Measurements from ENCODE around the gene CAMK2D. TPM values are rescaled to one million over a fixed set of nuclear protein-coding genes. Genes with fewer than 3 reads are reported as not detected.

The CAMK2D gene
- total RNA-seq, 1 experiment from 2014 or later, result 27.6 TPM

DNA sequence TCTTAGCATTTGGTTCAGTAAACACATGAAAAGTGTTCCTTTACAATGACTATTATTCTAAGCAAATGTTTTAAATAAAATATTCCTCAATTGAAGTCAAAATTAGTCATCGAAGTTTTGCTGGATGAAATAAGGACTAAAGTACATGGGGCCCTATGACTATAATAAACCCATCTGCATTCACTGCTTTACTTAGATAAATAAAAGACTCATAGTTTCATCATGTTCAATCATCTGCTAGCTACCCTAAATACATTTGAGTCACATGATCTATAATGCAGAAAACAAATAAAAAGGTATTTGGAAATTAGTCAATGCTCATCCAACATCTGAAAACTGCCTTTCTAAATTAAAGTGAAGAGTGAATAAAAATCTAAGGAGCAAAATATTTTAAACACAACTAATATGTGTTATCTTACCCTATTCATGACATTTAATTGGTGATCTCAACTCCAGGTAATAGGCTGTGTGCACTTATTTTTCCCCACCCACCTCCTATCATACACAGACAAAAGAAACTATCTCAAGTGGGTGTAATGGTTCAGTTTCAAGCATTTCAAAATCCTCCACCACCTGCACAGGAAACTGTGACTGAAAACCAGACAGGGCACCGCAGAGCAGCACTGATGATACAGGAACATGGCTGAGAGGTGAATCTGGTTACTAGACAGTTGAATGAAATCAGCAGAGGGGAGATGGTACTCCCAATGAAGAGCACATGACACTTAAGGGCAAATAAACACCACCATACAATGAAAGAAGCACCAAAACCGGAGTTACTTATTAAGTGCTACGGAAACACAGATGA, 78.6 kb downstream of the CAMK2D start:
- DNase-seq (ENCODE audit: low spot score), result no peak

DNA sequence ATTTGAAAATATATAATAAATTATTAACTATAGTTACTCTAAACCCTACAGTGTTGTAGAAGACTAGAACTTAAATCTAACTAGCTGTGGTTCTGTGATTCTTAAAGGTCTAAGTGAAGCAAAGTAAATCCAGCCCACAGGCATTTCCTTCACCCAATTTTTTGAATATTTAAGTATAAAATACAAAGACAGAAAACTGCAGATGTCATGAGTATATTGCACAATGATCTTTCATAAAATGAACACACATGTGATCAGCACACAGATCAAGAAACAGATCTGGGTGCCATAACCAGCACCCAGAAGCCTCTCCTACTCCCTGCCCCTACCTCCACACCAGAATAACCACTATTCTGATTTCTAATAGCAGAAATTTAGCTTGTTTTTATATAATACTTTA, 82.9 kb downstream of the CAMK2D start:
- no peak for DNase-seq (ENCODE audit: low spot score)

DNA sequence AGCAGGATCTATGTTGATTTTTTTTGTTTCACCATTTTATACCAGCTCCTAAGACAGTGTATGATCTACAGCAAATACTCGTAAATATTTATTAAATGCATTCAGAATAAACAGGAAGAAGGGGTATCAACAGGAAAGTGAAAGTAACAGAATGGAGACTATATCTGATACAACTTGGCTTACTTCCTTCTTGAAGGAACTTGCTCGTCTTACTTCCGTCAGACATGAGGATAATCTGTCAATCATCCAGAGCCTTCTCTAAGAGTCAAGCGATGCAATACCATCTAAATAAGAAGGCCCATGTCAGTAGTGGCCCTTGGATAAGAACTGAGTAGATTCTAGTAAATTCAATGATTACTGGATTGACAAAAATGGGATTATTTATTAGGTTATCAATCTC, 84.2 kb downstream of the CAMK2D start:
- no peak for DNase-seq (ENCODE audit: low spot score)

DNA sequence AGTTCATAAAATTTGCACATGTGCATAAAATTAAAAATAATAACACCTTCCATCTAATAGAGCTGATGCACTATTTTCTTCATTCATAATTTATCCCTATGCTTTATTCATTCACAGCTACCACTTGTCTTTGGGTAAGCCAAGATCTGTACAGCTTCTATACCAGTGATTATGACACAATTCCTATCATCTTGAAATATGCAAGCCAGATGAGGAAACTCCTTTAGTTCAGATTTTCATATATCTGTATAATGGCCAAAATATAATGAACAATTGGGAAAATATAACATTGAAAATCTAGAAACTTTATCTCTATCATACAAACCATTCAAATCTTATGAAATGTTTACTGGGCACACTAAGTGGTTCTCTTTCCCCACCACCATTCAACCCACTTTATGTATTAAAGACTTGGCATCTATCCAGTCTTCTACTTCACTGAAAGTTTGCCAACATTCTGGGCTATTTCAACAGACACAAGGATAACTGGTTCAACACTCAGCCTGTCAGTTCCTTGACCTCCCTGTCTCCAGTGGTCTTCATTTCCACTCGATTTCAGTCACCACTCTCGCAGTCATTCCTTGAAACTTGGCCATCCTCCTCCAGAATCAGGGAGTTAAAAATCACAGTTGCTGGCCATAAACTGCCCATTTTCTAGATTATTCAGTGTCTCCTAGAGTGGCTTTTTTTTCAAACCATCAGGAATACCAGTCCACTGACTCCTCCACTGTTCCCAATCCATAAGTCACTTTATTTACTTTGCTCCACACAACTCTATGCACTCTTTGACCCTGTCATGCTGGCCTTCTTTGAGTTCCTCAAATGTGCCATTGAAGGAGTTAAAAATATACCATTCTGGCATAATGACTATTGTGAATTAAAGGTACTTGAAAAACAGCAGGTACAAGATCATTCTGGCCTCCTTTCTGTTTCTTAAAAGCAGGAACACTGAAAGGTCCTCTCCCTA, 85.5 kb downstream of the CAMK2D start:
- no peak for DNase-seq (ENCODE audit: low spot score)

DNA sequence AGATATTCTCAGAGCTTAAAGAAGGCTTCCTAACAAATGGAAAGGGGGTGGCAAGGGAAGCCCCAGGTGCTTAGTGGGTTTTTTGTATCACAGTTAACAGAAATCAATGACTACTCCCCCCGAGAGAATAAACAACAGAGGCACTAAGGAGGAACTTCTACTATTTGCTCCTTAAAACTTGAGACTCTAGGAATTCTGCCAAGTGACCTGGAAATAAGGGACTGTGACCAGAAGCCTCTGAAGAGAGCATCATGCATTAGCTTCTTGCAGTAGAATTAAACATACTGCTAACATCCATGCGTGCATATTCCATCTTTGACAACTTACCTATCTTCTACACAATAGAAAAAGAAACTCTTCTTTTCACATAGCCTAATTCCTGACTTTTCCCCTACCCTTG, 86.8 kb downstream of the CAMK2D start:
- DNase-seq (ENCODE audit: low spot score), result no peak

DNA sequence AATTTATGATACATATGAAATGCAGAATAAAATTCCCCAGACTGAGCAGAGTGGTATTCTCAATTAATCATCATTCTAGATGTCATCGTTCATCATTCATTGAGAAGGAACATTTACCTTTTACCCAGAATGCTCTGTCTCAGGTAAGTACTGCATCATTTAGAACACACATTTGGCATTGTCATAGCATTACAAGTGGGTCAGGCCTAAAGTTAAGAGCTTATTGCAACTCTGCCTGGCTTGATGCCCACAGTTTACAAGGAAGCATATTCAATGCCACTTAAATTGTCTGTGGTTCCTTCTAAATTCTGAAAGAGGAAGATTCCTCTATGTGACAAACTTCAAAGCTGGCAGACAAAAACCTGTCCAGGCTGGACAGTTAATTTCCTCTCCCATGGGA, 87.3 kb downstream of the CAMK2D start:
- no peak for DNase-seq (ENCODE audit: low spot score)

DNA sequence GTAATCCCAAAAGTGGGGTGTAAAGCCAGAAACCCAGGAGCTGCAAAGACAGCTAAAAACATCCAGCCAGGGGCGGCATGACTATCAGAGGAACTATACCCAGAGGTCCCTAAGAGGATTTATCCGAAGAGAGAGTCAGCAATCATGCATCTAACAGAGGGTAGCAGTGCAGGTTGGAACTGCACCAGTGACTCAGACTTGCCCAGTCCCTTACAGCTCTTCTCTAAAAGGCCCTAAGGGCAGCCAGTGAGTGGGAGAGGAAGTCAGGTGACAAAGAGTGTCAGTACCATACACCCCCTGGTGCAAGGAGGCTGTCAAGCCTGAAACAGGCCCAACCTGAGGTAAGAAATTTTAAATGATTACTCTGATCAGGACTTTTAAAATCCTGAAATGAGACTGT, 88.1 kb downstream of the CAMK2D start:
- peak; percentile 18 for DNase-seq (ENCODE audit: low spot score)

DNA sequence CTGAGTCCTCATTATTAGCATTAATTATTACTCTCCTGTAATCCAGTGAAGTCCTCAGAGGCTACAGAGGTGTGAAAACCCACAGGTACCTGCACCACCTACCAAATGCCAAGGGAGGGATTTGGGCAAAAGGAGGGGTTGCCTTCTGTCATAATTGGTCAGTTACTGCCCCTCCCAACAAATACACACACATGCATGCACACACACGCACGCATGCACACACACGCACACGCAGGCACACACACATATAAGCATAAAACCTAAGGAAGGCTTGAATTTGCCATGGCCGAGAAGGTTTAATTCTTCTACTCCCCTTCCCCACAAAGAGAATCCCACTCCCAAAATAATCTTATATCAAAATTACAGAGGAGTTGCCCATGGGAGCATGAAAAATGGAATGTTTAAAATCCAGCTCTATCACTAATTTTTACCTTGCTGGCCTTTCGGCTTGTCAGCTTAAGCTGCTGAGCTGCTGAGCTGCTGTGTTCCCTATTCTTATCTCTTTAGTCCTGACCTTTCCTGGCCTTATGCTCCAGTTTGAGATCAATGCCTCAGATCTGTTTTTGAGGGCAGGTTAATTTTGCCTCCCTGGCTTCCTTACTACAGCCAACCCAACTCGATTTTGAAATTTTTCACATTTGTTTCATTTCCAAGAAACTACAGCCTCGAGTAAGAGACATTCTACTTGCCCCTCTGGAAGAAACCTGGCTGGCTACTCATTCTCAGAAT, 95.0 kb downstream of the CAMK2D start:
- DNase-seq (ENCODE audit: low spot score), result no peak

DNA sequence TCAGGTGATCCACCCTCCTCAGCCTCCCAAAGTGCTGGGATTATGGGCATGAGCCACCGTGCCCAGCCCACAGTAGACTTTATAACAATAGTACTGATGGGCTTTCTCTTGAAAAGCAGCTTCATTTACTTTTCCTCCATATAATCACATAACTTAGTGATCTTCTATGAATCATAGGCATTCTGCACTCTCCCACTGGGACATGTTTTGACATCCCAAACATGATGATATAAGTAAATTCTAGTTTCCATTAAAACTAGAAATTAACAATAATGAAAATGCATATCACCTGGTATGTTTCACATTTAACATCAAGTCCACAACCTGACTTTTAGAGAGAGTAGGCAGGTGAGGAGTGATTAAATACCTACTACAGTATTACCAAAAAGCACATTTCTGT, 96.5 kb downstream of the CAMK2D start:
- no peak for DNase-seq (ENCODE audit: low spot score)

DNA sequence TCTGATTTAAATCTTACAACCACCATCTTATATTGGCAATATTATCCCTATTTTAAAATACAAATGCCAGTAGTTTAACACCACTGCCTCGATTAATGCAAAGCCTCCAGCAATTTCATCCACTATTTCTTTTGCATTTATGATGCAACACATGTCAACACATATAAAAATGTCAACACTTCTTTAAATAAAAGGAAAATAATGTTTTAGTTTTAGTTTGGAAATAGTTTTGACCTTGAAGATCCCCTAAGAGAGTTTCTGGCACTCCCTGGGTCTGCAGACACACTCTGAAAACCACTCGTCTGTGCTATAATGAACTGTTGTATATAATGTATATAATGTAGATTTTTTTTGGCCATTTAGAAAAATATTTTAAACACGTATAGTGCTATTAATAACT, 99.0 kb downstream of the CAMK2D start:
- DNase-seq (ENCODE audit: low spot score), result no peak

DNA sequence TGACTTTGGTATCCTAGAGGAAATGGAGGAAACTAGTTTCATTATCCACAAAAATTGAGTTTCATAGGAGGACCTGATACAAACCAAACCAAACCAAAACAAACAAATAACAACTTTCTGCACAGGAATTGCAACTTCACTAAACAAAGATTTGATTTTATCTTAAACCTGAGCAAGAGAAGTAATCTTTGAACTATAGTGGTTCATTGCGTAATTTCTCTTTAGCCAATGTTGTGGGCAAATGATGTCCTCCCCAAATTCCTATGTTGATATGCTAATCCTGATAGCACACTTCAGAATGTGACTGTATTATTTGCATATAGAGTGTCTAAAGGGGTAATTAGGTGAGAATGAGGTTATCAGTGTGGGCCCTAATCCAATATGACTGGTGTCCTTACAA, 102.4 kb downstream of the CAMK2D start:
- DNase-seq (ENCODE audit: low spot score), result no peak

DNA sequence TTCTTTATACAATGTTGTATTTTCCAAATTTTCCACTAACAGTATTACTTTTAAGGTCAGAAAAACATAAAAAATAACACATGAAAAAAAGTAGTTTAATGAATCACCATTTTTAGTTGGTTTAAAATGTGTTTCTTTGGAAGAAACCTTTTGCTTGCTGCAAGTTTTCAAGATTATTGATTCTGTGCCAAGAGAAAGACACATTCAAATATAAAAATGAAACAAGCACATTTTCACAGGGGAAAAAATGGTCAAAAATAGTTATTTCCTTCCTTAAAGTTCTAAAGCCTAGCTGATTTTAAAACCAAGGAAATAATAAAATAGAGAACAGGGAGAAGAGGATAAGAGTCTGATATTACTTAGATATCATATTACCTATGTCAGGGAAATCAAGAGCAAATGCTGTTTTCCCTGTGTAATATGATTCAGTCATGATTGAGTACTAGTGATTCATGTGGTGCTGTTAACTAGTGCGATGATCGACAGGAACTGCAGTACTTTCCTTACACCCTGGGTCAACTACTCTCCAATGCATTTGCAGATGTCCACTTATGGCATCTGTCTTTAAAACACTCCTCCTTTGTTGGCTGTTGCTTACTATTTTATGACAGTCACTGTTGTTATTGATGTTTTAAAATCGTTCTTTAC, 103.8 kb downstream of the CAMK2D start:
- DNase-seq (ENCODE audit: low spot score), result no peak

DNA sequence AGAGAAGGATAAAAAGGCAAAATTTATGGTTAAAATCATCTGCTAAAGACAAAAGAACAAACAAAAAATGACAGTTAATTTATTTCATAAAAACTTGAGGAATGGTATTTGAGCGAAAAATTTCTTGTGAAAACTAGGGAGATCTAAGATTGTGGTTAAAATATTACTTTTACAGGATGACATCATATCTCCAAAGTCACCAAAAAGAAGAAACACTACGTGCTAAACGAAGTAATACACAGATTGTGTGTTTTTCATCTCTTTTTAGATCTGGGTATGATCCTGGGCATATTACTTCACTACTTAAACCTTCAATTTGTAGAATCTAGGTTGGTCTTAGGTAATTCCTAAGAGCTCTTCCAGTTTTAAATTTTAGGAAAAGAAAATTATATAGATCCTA, 107.7 kb downstream of the CAMK2D start:
- no peak for DNase-seq (ENCODE audit: low spot score)

DNA sequence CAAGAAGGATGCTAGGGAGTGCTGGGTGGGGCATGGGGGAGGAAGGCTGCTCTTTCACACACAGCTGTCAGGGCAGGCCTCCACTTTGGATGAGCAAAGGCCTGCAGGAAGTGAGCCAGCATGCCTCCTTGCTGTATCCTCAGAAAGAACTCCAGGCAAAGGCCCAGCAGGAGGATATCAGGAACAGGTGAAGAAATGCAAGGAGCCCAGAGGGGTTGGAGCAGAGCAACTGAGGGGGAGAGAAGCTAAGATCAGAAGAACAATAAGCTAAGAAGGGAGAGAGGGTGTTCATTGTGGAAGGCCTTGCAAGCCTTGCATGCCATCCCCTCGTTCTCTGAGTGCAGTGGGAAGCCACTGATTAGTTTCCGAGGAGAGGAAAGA, 115.1 kb downstream of the CAMK2D start:
- DNase-seq (ENCODE audit: low spot score), result no peak

DNA sequence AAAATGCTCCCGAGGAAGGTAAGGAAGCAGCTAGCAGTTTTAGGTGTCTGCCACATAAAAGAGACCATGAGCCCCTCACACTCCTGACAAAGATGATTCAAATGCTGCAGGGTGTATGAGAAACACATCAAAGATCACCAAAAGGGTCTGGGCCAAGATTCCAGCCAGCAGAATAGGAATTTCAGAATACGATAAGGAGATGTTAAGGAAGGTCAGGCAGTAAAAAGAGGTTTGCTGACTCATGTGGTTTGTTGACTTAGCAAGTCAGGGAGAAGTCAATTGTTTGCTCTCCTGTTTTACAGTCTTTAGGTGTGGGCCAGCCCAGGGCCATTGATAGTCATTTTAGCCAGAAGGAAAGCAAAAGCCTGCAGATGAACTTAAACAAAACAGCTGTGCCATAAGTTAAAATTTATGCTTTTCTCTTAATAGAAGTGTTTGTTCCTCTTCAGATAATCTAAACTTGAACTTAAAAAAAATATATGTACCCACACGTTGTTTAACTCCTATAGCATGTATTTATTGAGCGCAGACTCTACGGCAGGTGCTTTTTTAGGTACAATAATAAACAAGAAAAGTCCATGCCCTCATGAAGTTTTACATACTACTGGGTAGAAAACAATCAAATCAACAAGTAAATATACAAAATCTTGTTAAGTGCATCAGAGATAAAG, 115.6 kb downstream of the CAMK2D start:
- DNase-seq (ENCODE audit: low spot score), result peak; percentile 76

DNA sequence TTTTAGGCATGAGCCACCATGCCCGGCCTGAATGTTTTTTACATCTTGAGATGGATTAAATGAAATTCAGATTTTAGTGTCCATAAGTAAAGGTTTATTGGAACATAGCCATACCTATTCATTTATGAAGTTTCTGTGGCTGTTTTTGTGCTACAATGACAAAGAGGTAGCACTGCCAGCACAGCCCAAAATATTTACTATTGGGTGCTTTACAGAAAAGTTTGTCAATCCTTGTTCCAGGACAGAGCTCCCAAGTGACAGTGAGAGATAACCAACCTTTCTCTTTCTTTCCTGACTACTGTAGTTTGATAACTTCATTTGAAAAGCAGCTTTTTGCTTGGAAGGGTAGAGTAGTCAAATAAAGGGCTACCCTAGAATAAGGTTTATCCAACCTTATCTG, 116.2 kb downstream of the CAMK2D start:
- DNase-seq (ENCODE audit: low spot score), result no peak

DNA sequence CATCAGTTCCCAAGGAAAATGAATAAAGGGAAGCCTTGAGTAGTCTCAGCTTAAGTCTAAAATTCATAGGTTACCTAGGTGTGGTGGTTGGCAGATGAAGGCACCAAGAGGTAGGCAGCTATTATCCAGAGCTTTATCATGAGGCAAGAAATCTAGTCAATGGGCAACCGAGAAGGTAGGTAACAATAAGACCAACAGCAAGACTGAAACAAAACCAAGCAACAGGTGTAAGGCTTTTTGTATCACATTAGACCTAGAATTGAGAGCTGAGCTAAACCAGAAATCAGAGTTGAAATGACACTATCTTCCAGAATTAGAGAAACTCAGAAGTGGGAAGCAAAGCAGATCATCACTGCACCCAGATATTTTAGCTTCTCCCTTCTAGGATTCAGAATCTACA, 117.1 kb downstream of the CAMK2D start:
- no peak for DNase-seq (ENCODE audit: low spot score)

DNA sequence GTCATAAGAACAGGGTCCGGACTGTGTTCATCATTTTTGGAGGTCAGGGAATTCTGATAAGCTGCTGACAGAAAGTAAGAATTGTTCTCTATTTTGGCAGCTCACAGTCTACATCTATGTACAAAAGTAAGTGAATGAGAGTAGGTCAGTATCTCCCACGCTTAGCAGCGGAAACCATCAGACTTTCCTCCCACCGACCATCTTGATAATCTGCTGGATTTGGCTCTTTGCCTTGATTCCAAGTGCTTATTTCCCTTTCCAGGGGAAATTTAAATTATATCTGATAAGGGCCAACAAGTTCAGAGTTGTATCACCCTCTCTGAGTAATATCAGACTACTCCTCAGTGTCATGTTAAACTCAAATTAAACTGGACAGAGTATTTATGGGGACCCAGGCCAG, 118.0 kb downstream of the CAMK2D start:
- no peak for DNase-seq (ENCODE audit: low spot score)

DNA sequence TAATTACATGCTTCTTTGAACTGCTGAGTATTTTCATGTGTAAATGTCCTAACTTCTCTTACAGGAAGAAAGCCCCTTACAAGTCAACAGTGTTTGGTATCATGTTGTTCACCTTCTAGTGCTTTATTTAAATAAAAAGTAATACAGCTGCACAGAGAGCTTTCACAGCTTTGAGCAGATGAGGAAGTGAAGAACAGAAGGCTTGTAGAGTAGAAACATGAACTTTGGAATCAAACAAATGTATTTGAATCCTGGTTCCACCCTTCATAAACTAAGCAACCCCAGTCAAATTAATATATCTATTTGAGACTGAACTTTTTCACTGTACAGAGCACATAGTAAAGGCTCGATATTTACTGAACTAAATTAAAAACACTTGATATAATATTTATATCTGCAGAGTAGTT, 120.5 kb downstream of the CAMK2D start:
- no peak for DNase-seq (ENCODE audit: low spot score)

DNA sequence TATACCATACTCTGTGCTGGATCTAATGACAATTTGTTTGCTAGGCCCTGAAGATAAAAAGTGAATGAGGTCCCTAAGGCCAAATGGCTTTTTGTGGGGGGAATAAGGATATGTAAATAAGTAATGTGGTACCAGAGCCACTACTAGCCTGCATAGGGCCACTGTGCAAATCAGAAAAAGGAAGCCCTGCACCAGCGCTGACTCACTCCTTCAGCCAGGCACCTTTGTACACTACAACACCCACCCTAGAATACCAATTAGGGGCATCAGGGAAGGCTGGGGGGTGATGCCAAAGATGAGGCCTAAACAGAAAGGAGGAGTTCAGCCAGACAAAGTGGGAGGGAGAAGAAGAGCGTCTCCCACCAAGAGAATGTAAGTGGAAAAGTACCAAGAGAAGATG, 122.2 kb downstream of the CAMK2D start:
- DNase-seq (ENCODE audit: low spot score), result no peak

DNA sequence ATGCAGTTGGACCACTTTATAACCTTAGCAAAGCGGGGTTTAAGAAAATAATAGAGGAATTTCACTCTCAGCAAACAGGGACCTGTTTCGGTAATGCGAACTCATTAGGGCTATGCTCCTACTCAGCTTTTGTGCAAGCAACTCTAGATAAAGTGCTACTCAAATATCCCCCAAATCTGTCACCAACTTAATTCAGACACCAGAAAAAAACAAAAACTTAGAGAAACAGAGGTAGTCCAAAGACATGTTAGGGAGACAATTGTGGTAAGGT, 123.0 kb downstream of the CAMK2D start:
- DNase-seq (ENCODE audit: low spot score), result no peak
